GM19467 (cell line): Measurements from ENCODE around the gene RIMBP2.

Experiments
- ATAC-seq: cut with Tn5 transposase; IDR thresholded peaks from one replicate; pipeline ENCODE4 v1.9.1; 2021; ENCODE audit warnings: mild to moderate bottlenecking, moderate library complexity; ENCODE audit not compliant: unreplicated experiment

RIMBP2 gene

GRCh38 chr12:130685850-130686249 is 30.2 kb downstream of the RIMBP2 start:
- ATAC-seq = no peak

GRCh38 chr12:130685250-130685787 is 30.8 kb downstream of the RIMBP2 start:
- no peak for ATAC-seq

- no peak for ATAC-seq
Observed at GRCh38 chr12:130683811-130684210, 32.3 kb downstream of the RIMBP2 start.

- no peak for ATAC-seq
Observed at GRCh38 chr12:130683080-130683479, 33.0 kb downstream of the RIMBP2 start.

GRCh38 chr12:130680451-130680990 is 35.6 kb downstream of the RIMBP2 start:
- ATAC-seq = no peak

GRCh38 chr12:130677957-130678558 is 38.0 kb downstream of the RIMBP2 start:
- ATAC-seq = no peak

GRCh38 chr12:130675791-130676190 is 40.3 kb downstream of the RIMBP2 start:
- no peak for ATAC-seq

GRCh38 chr12:130675121-130675520 is 41.0 kb downstream of the RIMBP2 start:
- no peak for ATAC-seq

- no peak for ATAC-seq
Observed at GRCh38 chr12:130674676-130675075, 41.4 kb downstream of the RIMBP2 start.

- ATAC-seq = no peak
Observed at GRCh38 chr12:130673036-130673705, 42.9 kb downstream of the RIMBP2 start.

GRCh38 chr12:130672089-130672820 is 43.8 kb downstream of the RIMBP2 start:
- no peak for ATAC-seq

GRCh38 chr12:130671556-130671955 is 44.5 kb downstream of the RIMBP2 start:
- no peak for ATAC-seq

GRCh38 chr12:130669797-130670196 is 46.3 kb downstream of the RIMBP2 start:
- no peak for ATAC-seq

GRCh38 chr12:130669205-130669557 is 46.9 kb downstream of the RIMBP2 start:
- ATAC-seq = no peak

GRCh38 chr12:130668286-130669204 is 47.6 kb downstream of the RIMBP2 start:
- no peak for ATAC-seq

- ATAC-seq = no peak
Observed at GRCh38 chr12:130667421-130667960, 48.6 kb downstream of the RIMBP2 start.

GRCh38 chr12:130666645-130667044 is 49.5 kb downstream of the RIMBP2 start:
- ATAC-seq = no peak

- ATAC-seq = no peak
Observed at GRCh38 chr12:130665753-130666152, 50.3 kb downstream of the RIMBP2 start.

- no peak for ATAC-seq
Observed at GRCh38 chr12:130664772-130665171, 51.3 kb downstream of the RIMBP2 start.

GRCh38 chr12:130664252-130664651 is 51.8 kb downstream of the RIMBP2 start:
- ATAC-seq = no peak
